GM23338 (cell line): ENCODE data around the gene AIG1. TPM values are rescaled to one million over a fixed set of nuclear protein-coding genes. Genes with fewer than 3 reads are reported as not detected.

Experiments used
- EZH2phosphoT487 ChIP-seq: fragments of 200-600 bp; sonication (generic); IDR thresholded peaks from one replicate; pipeline ENCODE4 v1.8.1; 2018; ENCODE audit warnings: antibody characterized with exemption; ENCODE audit not compliant: unreplicated experiment
- JUNB ChIP-seq: IDR thresholded peaks from one replicate; pipeline ENCODE4 v1.6.1; 2016; ENCODE audit warnings: antibody characterized with exemption; ENCODE audit not compliant: unreplicated experiment
- NANOG ChIP-seq: IDR thresholded peaks from 2 replicates; pipeline ENCODE4 v1.6.1; 2016; ENCODE audit warnings: antibody characterized with exemption, borderline replicate concordance
- POLR2AphosphoS5 ChIP-seq: IDR thresholded peaks from 2 replicates; pipeline ENCODE4 v1.6.1; 2016; ENCODE audit warnings: antibody characterized with exemption, low read depth
- polyA plus RNA-seq: library from polyadenylated mRNA; unstranded; fragments of >200 nt; fragmentation: Nextera tagmentation; extraction: Ambion mirVana; gene quantifications from 2 replicates; pipeline ENCODE4 v1.2.1, GENCODE V29; 2016
- total RNA-seq: library from RNA; depleted of rRNA; stranded (reverse); fragments of >200 nt; shearing (Covaris generic); gene quantifications from 2 replicates; pipeline ENCODE4 v1.2.3, GENCODE V29; 2014; rRNA removed
- TF ChIP-seq, protein P1 (sequence below), 2 experiments: fragments of 200-600 bp in 1 of 2; sonication (generic) in 1 of 2; conservative IDR thresholded peaks; 2 replicates each; pipeline versions ENCODE4 v1.5.1 to v1.6.1; 2016 to 2017; ENCODE audit warnings: antibody characterized with exemption in 2 of 2, low read depth in 2 of 2, mild to moderate bottlenecking in 2 of 2, moderate library complexity in 1 of 2
- TF ChIP-seq, protein P2 (sequence below): IDR thresholded peaks from one replicate; pipeline ENCODE4 v1.6.1; 2018; ENCODE audit warnings: antibody characterized with exemption; ENCODE audit not compliant: unreplicated experiment

AIG1 gene
- total and polyA plus RNA-seq, 2 experiments from 2014 or later: 65.2 to 88.4 TPM

DNA sequence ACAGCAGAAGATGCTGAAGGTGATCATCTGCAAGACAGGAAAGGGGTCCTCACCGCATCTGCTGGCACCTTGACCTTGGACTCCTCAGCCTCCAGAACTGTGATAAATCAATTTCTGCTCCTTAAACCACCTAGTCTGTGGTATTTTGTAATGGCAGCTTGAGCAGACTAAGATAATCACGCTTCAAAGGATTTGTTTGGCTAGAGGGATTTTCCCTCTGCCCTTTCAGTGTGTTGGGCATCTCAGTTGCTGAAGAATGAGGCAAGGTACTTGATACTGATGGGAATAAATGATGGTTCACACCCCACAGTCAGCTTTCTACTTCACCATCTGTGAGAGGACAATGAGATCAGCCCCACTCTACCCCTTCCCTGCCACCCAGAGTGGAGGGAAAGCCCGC is 329.6 kb downstream of the AIG1 start (continued):
- TF ChIP-seq, protein P1, sequence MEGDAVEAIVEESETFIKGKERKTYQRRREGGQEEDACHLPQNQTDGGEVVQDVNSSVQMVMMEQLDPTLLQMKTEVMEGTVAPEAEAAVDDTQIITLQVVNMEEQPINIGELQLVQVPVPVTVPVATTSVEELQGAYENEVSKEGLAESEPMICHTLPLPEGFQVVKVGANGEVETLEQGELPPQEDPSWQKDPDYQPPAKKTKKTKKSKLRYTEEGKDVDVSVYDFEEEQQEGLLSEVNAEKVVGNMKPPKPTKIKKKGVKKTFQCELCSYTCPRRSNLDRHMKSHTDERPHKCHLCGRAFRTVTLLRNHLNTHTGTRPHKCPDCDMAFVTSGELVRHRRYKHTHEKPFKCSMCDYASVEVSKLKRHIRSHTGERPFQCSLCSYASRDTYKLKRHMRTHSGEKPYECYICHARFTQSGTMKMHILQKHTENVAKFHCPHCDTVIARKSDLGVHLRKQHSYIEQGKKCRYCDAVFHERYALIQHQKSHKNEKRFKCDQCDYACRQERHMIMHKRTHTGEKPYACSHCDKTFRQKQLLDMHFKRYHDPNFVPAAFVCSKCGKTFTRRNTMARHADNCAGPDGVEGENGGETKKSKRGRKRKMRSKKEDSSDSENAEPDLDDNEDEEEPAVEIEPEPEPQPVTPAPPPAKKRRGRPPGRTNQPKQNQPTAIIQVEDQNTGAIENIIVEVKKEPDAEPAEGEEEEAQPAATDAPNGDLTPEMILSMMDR (conservative IDR thresholded peaks at IDR 0.05; ENCODE audit: low read depth in 2 of 2): no peak
- no peak for TF ChIP-seq POLR2AphosphoS5
- no peak for TF ChIP-seq JUNB
- no peak for TF ChIP-seq EZH2phosphoT487
- TF ChIP-seq, protein P2, sequence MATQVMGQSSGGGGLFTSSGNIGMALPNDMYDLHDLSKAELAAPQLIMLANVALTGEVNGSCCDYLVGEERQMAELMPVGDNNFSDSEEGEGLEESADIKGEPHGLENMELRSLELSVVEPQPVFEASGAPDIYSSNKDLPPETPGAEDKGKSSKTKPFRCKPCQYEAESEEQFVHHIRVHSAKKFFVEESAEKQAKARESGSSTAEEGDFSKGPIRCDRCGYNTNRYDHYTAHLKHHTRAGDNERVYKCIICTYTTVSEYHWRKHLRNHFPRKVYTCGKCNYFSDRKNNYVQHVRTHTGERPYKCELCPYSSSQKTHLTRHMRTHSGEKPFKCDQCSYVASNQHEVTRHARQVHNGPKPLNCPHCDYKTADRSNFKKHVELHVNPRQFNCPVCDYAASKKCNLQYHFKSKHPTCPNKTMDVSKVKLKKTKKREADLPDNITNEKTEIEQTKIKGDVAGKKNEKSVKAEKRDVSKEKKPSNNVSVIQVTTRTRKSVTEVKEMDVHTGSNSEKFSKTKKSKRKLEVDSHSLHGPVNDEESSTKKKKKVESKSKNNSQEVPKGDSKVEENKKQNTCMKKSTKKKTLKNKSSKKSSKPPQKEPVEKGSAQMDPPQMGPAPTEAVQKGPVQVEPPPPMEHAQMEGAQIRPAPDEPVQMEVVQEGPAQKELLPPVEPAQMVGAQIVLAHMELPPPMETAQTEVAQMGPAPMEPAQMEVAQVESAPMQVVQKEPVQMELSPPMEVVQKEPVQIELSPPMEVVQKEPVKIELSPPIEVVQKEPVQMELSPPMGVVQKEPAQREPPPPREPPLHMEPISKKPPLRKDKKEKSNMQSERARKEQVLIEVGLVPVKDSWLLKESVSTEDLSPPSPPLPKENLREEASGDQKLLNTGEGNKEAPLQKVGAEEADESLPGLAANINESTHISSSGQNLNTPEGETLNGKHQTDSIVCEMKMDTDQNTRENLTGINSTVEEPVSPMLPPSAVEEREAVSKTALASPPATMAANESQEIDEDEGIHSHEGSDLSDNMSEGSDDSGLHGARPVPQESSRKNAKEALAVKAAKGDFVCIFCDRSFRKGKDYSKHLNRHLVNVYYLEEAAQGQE: no peak
- no peak for TF ChIP-seq NANOG

Other genes with a start within 250 kb of the AIG1 start
- 6.6 and 7.4 TPM in 2 replicates for gene HIVEP2, start 115.7 kb upstream of the AIG1 start, total RNA-seq
- 1.5 and 1.6 TPM in 2 replicates for gene HIVEP2, start 115.7 kb upstream of the AIG1 start, polyA plus RNA-seq